GM12874 (cell line): Measurements from ENCODE around the gene JAG2.

Source experiments
- CTCF ChIP-seq: IDR thresholded peaks from 2 replicates; pipeline ENCODE4 v1.5.1; 2011; ENCODE audit warnings: low read depth, mild to moderate bottlenecking, control low read depth, low read length, moderate library complexity; ENCODE audit not compliant: insufficient read depth

The JAG2 gene

GRCh38 chr14:105150368-105151083, 18.1 kb downstream of the JAG2 start:
- TF ChIP-seq CTCF, result no peak

DNA sequence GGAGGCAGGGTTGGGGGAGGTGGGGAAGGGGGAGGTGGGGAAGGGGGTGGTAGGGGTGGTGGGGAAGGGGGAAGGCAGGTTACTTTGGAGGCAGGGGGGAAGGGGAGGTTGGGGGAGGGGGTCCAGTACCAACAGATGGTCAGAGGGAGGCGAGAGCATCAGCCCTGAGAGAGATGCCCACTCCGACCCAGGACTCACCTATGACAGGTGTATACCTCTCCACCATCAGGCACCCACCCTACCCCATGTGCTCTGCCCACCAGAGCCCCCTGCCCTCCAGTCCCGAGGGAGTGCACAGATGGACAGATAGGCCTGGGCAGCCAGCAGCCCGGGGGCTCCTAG, 18.6 kb downstream of the JAG2 start:
- no peak for TF ChIP-seq CTCF

DNA sequence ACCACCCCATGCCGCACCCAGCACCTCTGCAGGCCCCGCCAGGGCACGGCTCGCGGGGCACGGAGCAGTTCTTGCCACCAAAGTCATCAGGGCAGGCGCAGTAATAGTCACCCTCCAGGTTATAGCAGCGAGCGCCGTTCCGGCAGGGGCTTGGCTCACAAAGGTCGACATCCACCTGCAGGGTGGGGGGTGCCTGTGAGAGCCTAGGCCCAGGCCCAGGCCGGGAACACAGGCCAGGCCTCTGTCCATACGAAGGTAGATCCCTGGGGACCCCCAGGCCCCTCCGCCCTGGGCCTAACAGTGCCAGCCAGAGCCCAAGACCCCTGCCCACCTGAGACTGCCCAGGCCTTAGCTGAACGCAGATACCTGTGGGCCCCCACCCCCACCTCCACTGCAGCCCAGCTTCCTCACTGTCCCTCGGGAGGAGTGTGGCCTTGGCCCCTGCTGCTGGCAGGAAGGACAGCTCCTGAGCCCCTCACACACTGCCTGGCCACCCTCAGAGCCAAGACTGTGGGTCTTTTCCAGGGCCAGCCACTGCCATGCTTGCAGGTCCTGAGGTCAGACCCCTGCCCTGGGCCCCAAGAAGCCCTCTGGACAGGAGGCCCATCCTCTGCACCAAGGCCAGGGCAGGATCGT, 19.3 kb downstream of the JAG2 start:
- TF ChIP-seq CTCF, result no peak

DNA sequence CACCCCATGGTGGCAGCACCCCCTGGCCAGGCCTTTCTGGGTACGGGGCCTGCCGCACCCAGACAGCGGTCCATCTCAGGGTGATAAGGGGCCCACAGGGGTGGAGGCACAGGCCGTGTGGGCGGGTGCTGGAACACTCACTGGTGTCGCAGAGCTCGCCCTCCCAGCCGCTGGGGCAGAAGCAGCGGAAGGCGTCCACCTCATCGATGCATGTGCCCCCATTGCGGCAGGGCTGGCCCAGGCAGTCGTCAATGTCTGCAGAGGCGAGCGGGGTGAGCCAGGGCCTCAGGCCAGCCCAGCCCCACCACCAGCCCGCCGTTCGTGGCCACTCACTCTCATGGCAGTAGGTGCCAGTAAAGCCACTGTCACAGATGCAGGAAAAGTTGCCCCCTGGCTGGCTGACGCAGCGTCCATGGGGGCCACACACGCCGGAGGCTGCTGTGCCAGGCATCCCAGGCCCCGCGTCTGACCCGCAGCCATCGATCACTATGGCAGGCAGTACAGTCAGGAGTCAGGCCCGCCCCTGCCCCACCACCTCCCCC, 19.9 kb downstream of the JAG2 start:
- TF ChIP-seq CTCF, result no peak

GRCh38 chr14:105147671-105148603, 20.6 kb downstream of the JAG2 start:
- no peak for TF ChIP-seq CTCF

GRCh38 chr14:105146976-105147635, 21.5 kb downstream of the JAG2 start:
- TF ChIP-seq CTCF, result no peak
